Measurements from ENCODE around the gene THSD4. TPM values are rescaled to one million over a fixed set of nuclear protein-coding genes. Genes with fewer than 3 reads are reported as not detected.

Gene THSD4
- total RNA-seq, 6 experiments from 2014 or later, result 5.2 to 21.8 (median 13.7) TPM

DNA sequence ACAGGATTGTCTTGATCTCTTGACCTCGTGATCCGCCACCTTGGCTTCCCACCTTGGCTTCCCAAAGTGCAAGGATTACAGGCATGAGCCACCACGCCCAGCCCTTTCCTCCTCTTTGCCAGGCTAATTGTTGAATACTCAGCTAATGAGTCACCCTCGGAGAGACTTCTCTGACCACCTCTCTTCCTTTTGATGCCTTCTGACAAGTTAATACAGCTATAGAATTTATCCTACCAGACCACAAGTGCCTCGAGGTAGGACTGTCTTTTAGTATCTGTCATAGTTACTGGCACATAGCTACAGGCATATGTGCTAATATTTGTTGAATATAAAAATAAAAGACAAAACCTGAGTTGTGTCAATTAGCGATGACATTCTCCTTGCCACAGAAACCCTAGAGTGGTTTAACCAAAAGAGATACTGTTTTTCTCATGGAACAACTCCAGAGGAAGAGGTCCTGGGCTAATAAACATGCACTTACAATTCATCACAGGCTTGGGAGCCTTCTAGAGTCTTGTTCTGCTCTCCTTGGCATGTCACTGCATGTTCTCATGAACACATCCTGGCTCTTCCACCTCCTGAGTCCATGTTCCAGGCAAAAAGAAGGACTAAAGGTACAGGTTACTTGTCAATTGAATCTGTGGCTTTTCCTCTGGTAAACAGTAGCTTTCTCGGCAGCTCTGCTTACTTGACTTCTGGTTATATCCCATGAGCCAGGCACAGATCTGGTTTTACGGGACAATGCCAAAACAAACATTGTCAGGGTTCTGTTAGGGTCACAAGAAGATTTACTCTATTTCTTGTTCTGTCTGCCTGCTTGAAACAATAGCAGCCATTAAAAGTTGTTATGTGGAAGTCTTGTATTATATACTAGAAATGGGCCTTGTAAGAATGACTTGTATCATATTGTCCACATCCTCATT, 332.3 kb downstream of the THSD4 start:
- TF ChIP-seq POLR2A (IDR thresholded peaks at IDR 0.05), result no peak
- TF ChIP-seq, protein P1, sequence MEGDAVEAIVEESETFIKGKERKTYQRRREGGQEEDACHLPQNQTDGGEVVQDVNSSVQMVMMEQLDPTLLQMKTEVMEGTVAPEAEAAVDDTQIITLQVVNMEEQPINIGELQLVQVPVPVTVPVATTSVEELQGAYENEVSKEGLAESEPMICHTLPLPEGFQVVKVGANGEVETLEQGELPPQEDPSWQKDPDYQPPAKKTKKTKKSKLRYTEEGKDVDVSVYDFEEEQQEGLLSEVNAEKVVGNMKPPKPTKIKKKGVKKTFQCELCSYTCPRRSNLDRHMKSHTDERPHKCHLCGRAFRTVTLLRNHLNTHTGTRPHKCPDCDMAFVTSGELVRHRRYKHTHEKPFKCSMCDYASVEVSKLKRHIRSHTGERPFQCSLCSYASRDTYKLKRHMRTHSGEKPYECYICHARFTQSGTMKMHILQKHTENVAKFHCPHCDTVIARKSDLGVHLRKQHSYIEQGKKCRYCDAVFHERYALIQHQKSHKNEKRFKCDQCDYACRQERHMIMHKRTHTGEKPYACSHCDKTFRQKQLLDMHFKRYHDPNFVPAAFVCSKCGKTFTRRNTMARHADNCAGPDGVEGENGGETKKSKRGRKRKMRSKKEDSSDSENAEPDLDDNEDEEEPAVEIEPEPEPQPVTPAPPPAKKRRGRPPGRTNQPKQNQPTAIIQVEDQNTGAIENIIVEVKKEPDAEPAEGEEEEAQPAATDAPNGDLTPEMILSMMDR (IDR thresholded peaks at IDR 0.05), result no peak
- peak; percentile 47 to 68 (median 56) for ATAC-seq

DNA sequence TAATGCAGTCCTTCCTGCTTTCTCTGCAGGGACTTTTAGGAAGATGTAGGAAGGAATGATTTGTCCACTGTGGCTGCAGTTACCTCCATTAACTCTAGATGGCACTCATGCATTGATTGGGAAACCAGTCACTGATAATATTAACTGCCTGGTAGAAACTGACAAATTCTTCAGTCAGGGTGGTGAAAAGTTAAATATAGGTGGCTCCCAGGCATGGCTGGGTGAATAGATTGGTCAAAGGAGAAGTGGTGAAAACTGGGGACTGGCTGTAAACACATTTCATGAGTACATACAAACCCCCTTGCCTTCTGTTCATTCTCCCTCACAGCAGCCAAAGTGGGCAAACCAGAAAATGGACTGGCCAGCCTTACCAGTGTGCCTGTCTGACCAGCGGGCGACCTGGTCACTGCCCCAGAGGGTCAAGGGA, 333.4 kb downstream of the THSD4 start:
- ATAC-seq (peak; percentile 80 to 85 (median 84)), DNase-seq (no peak)
- no peak for TF ChIP-seq POLR2A (IDR thresholded peaks at IDR 0.05)
- TF ChIP-seq, protein P1 (IDR thresholded peaks at IDR 0.05), result peak; percentile 90 to 93 (median 92)
- no peak overlapping the region for H3K4me3 ChIP-seq
- H3K27me3 ChIP-seq, result no peaks in the 10 kb centered on the region
- intact Hi-C loops (cut with DNase I), result loop anchor here in 1 of 2 donors (10.0 kb wide), 1 partner anchor 334 kb away; the partner anchor contains the start of gene THSD4
- peak overlapping the region in 1 of 3 donors; percentile 17 for H3K27ac ChIP-seq
- H3K36me3 ChIP-seq, result no peaks in the 10 kb centered on the region
- no CpG with 5 or more reads among the region's 2 CpGs for WGBS (ENCODE audit: insufficient coverage, low coverage, low lambda C conversion rate, missing lambda C conversion rate)
- H3K9me3 ChIP-seq, result no peaks in the 10 kb centered on the region
- peaks cover 0 to 30% (median 8%) of the 10 kb centered on the region in 4 donors for H3K4me1 ChIP-seq

More for the DNA sequence above, 332.3 kb downstream of the THSD4 start:
- H3K27me3 ChIP-seq, result no peaks in the 10 kb centered on the region
- intact Hi-C loops (cut with DNase I), result loop anchor here in 1 of 2 donors (10.0 kb wide), 1 partner anchor 333 kb away; the partner anchor contains the start of gene THSD4
- no peaks in the 10 kb centered on the region for H3K9me3 ChIP-seq
- H3K4me3 ChIP-seq, result no peak overlapping the region
- peaks cover 0 to 32% (median 8%) of the 10 kb centered on the region in 4 donors for H3K4me1 ChIP-seq
- DNase-seq, result no peak
- no peaks in the 10 kb centered on the region for H3K36me3 ChIP-seq
- WGBS (ENCODE audit: insufficient coverage, low coverage, low lambda C conversion rate, missing lambda C conversion rate), result 67% methylated on average over 8 of the region's 8 CpGs
- H3K27ac ChIP-seq, result peak overlapping the region in 2 of 3 donors; percentile 22 to 62

DNA sequence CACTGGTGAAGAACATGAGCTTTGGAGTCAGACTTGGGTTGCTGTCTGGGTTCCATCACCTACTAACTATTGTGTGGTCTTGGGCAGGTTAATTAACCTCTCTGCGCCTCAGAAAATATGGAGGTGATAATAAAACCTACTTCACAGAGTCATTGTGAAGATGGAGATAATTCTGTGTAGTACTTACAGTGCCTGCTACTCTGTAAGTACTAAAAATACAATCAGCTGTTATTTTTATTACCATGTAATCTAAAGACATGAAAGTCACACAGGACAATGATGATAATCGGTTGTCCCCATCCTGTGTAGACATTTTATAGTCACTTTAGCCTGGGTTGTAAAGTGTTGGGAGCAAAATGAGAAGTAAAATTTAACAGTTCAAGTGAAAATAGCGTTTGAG, 334.1 kb downstream of the THSD4 start:
- no peaks in the 10 kb centered on the region for H3K9me3 ChIP-seq
- H3K27ac ChIP-seq, result no peak overlapping the region
- DNase-seq (no peak), ATAC-seq (no peak)
- H3K4me3 ChIP-seq, result no peak overlapping the region
- H3K4me1 ChIP-seq, result peaks cover 0 to 24% (median 5%) of the 10 kb centered on the region in 4 donors
- intact Hi-C loops (cut with DNase I), result loop anchor here in 1 of 2 donors (10.0 kb wide), 1 partner anchor 335 kb away; the partner anchor contains the start of gene THSD4
- 73% methylated on average over 3 of the region's 3 CpGs for WGBS (ENCODE audit: insufficient coverage, low coverage, low lambda C conversion rate, missing lambda C conversion rate)
- TF ChIP-seq, protein P1 (IDR thresholded peaks at IDR 0.05), result no peak
- H3K36me3 ChIP-seq, result no peaks in the 10 kb centered on the region
- no peaks in the 10 kb centered on the region for H3K27me3 ChIP-seq

DNA sequence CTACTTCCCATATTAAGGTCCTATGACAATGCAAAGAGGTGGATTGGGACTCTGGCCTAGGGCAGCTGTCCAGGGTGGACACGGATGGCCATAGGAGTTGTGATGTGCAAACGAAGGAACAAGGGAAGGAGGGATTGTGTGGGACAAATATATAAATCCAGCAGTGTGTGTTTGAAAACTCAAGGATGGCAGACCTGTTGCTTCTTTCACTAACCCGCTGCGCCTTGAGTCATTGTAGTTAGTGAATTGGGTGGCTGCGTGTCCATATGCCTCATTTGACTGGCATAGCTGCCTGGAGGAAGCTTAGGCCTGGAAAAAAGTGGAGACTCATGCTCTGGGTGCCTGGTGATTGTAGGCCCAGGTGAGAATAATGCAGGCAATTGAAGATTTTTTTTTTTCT, 334.7 kb downstream of the THSD4 start:
- Histone ChIP-seq H3K36me3 (no peaks in the 10 kb centered on the region), H3K9me3 (no peaks in the 10 kb centered on the region), H3K27ac (no peak overlapping the region), H3K4me1 (peaks cover 0 to 24% (median 5%) of the 10 kb centered on the region in 4 donors), H3K27me3 (no peaks in the 10 kb centered on the region), H3K4me3 (no peak overlapping the region)
- DNase-seq, result no peak
- intact Hi-C loops (cut with DNase I), result loop anchor here in 1 of 2 donors (10.0 kb wide), 1 partner anchor 335 kb away; the partner anchor contains the start of gene THSD4
- 58% methylated on average over 4 of the region's 5 CpGs for WGBS (ENCODE audit: insufficient coverage, low coverage, low lambda C conversion rate, missing lambda C conversion rate)
- no peak for ATAC-seq
- TF ChIP-seq, protein P1 (IDR thresholded peaks at IDR 0.05), result no peak
- no peak for TF ChIP-seq POLR2A (IDR thresholded peaks at IDR 0.05)
